Measurements from ENCODE around the gene TCAF1.

DNA sequence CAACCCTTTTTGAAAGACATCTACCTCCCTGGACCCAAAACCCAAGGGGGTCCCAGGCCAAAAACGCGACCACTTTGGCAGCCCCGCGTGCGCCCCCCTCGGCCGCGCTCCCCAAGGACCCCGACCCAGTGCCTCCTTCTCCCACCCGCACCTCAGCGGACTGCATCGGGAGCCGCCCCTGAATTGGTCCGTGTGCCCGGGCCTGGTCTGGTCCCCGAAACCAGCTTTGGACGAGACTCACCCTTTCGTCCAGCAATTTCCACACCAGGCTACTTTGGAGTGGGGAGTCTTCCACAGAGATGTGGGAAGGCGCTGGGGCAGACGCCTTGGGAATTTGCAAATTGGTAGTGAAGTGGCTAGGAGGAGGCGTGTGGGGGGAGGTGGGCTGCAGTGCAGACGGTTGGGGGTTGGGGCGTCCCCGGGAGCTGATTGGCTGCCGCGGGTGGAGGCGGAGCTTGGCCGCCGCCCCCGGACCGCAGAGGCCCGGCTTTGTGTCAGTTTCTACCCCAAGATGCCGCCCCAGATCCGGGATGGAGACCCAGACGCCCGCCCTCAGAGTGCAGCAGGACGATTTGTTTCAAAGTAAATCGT is 16.9 kb downstream of the TCAF1 start:
- TF ChIP-seq, protein P1, sequence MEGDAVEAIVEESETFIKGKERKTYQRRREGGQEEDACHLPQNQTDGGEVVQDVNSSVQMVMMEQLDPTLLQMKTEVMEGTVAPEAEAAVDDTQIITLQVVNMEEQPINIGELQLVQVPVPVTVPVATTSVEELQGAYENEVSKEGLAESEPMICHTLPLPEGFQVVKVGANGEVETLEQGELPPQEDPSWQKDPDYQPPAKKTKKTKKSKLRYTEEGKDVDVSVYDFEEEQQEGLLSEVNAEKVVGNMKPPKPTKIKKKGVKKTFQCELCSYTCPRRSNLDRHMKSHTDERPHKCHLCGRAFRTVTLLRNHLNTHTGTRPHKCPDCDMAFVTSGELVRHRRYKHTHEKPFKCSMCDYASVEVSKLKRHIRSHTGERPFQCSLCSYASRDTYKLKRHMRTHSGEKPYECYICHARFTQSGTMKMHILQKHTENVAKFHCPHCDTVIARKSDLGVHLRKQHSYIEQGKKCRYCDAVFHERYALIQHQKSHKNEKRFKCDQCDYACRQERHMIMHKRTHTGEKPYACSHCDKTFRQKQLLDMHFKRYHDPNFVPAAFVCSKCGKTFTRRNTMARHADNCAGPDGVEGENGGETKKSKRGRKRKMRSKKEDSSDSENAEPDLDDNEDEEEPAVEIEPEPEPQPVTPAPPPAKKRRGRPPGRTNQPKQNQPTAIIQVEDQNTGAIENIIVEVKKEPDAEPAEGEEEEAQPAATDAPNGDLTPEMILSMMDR (IDR thresholded peaks at IDR 0.05): no peak
- TF ChIP-seq POLR2A (IDR thresholded peaks at IDR 0.05): no peak
- no peak for TF ChIP-seq POLR2AphosphoS5 (IDR thresholded peaks at IDR 0.05)
- no peak for TF ChIP-seq EP300 (IDR thresholded peaks at IDR 0.05)
